NB4 (cell line): ENCODE data around the gene CORIN.
"Not testable (repeated sequence)": the region's sequence is repeated elsewhere in the genome, so short reads cannot be mapped to it uniquely, and the experiment has no call there.

ENCODE experiments used
- DNase-seq: peaks from one replicate; pipeline ENCODE4 v3.0.0; 2010; ENCODE audit warnings: low read depth
- H3K4me3 ChIP-seq: one replicate; pipeline ENCODE4 v1.5.1; 2011; ENCODE audit warnings: mild to moderate bottlenecking, low read depth, low read length, moderate library complexity
- CTCF ChIP-seq: IDR thresholded peaks from one replicate; pipeline ENCODE4 v1.5.1; 2012; ENCODE audit warnings: low read depth, low read length
- MAX ChIP-seq: IDR thresholded peaks from 2 replicates; pipeline ENCODE4 v1.6.1; 2011; ENCODE audit warnings: low read depth, low read length
- MYC ChIP-seq: IDR thresholded peaks from 2 replicates; pipeline ENCODE4 v1.6.1; 2011; ENCODE audit warnings: low read depth, low read length
- POLR2A ChIP-seq: IDR thresholded peaks from 2 replicates; pipeline ENCODE4 v1.6.1; 2011; ENCODE audit warnings: mild to moderate bottlenecking; ENCODE audit not compliant: insufficient read length; ENCODE audit errors: extremely low read depth

CORIN gene

DNA sequence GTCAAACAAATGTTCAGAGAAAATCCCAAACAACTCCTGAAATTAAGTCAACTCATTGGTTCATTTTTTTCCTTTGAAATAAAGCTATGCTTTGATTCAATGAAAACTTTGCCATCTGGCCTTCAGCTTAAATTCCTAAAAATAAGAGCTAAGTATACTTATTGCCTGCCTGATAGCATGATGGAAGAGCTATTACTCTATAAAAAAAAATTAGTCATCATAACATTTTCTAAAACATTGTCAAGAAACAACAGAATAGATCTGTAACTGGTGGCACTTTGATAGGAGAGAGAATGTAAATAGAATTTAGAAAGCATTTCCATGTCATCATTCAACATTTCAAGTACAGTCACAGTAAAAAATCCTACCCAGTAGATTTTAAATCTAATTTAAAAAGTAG lies 136.6 kb downstream of the CORIN start:
- DNase-seq: no peak
- TF ChIP-seq CTCF (no peak), MYC (no peak)

GRCh38 chr4:47698837-47699236 lies 139.0 kb downstream of the CORIN start:
- H3K4me3 ChIP-seq: no peak overlapping the region
- no peak for TF ChIP-seq MAX
- TF ChIP-seq POLR2A: no peak
- TF ChIP-seq MYC: no peak
- TF ChIP-seq CTCF: no peak
- DNase-seq: no peak

More for the DNA sequence above, 136.6 kb downstream of the CORIN start:
- no peak overlapping the region for H3K4me3 ChIP-seq

DNA sequence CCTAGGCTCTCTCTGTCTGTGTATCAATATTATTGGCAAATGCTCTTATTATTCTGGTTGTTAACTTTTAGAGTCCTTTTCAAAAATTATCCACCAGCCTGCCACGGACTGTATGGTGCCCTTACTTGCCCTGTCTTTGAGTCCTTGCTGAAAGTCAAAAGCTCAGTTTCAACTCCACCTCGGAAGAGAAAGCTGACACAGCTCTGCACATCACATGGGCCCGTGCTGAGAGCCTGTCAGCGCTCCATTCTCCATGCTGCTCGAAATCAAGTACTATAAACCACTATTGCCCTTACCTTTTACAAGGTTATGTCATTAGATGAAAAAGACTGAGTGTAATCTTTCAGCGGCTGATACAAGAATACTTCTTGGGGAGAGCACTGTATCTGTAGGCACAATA lies 141.0 kb downstream of the CORIN start:
- TF ChIP-seq MAX (no peak), POLR2A (no peak), CTCF (no peak), MYC (no peak)
- no peak overlapping the region for H3K4me3 ChIP-seq
- no peak for DNase-seq

GRCh38 chr4:47695260-47695659 lies 142.6 kb downstream of the CORIN start:
- no peak for DNase-seq
- no peak overlapping the region for H3K4me3 ChIP-seq
- TF ChIP-seq MAX: no peak
- no peak for TF ChIP-seq POLR2A
- no peak for TF ChIP-seq MYC
- no peak for TF ChIP-seq CTCF

DNA sequence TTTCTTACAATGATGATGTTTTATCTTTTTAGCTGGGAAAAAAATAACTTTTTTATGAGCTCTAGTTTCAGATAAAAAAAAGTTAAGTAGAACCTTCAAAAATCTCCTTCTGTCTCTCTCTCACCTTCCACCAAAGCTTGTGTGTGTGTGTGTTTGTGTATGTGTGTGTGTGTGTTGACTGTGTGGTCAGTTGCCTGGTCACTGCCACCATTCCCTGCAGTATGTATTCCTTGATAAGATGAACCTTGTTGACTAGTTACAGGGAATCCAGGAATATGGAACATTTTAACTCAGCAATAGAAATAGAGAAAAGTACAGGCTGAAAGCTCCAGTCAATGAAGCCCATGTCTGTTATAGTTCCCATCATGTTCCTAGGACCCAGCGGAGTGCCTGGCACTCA lies 143.5 kb downstream of the CORIN start:
- no peak for DNase-seq
- H3K4me3 ChIP-seq: no peak overlapping the region
- TF ChIP-seq MAX: no peak
- no peak for TF ChIP-seq POLR2A
- no peak for TF ChIP-seq MYC
- no peak for TF ChIP-seq CTCF

- no peak for DNase-seq
- TF ChIP-seq MYC (no peak), MAX (no peak), CTCF (no peak), POLR2A (no peak)
- H3K4me3 ChIP-seq: no peak overlapping the region
These were observed 145.2 kb downstream of the CORIN start for GRCh38 chr4:47692691-47693090.

DNA sequence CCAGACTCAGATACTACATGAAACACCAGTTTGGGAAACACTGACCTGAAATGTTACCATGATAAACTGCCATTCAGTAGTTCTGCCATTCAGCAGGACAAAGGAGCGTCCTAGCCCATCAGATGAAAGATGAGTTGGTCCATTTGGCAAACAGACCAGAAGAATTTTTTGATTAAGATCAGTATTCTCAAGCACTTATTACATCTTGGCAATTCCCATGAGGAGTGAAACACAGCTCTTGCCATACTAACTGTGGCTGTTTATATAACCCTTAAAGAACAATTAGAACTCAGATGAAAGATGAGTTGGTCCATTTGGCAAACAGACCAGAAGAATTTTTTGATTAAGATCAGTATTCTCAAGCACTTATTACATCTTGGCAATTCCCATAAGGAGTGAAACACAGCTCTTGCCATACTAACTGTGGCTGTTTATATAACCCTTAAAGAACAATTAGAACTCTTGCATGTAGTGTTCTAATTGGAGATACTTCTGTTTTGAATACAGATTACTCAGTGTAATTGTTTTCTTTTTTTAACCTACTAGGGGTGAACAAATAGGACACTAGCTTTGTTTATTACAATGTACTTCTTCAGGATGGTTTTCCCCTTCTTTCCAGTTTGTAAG lies 146.0 kb downstream of the CORIN start:
- not testable (repeated sequence) for DNase-seq, H3K4me3 ChIP-seq
